DOHH2 (cell line): ENCODE results near the gene GLIPR1.

Source experiments
- H3F3A ChIP-seq: fragments of 200-600 bp; sonication (generic), shearing (Covaris generic); 2 replicates; pipeline ENCODE4 v1.6.0; 2016; ENCODE audit warnings: antibody characterized with exemption, mild to moderate bottlenecking; ENCODE audit not compliant: control insufficient read depth, insufficient read depth
- H3K27ac ChIP-seq: fragments of 200-600 bp; sonication (generic); 2 replicates; pipeline ENCODE4 v1.5.1; 2014; ENCODE audit warnings: low read depth, mild to moderate bottlenecking, low read length, moderate library complexity
- H3K27me3 ChIP-seq: fragments of 200-600 bp; sonication (generic); 2 replicates; pipeline ENCODE4 v1.6.1; 2014; ENCODE audit warnings: mild to moderate bottlenecking, low read length, mixed read lengths; ENCODE audit not compliant: control insufficient read depth
- H3K36me3 ChIP-seq: fragments of 200-600 bp; sonication (generic); 2 replicates; pipeline ENCODE4 v1.6.1; 2014; ENCODE audit warnings: mild to moderate bottlenecking, low read length, moderate library complexity, mixed read lengths; ENCODE audit not compliant: control insufficient read depth
- H3K4me1 ChIP-seq: fragments of 200-600 bp; sonication (generic); 2 replicates; pipeline ENCODE4 v1.6.1; 2014; ENCODE audit warnings: mild to moderate bottlenecking, low read length, mixed read lengths; ENCODE audit not compliant: control insufficient read depth
- H3K4me2 ChIP-seq: fragments of 200-600 bp; sonication (generic); 2 replicates; pipeline ENCODE4 v1.6.0; 2014; ENCODE audit warnings: mild to moderate bottlenecking, low read length, moderate library complexity
- H3K4me3 ChIP-seq: fragments of 200-600 bp; sonication (generic); 2 replicates; pipeline ENCODE4 v1.5.1; 2014; ENCODE audit warnings: mild to moderate bottlenecking, low read length, mixed read lengths
- H3K79me2 ChIP-seq: fragments of 200-600 bp; sonication (generic); 2 replicates; pipeline ENCODE4 v1.6.1; 2014; ENCODE audit warnings: mild to moderate bottlenecking, low read length, mixed read lengths; ENCODE audit not compliant: control insufficient read depth
- H3K9me2 ChIP-seq: fragments of 200-600 bp; sonication (generic); replicated peaks from 2 replicates; pipeline ENCODE4 v1.6.1; 2014; ENCODE audit warnings: mild to moderate bottlenecking, low read length, mixed read lengths; ENCODE audit not compliant: control insufficient read depth
- H3K9me3 ChIP-seq: fragments of 200-600 bp; sonication (generic); 2 replicates; pipeline ENCODE4 v1.6.1; 2014; ENCODE audit warnings: antibody characterized with exemption, low read length, mixed read lengths; ENCODE audit not compliant: control insufficient read depth, insufficient read depth
- H4K20me1 ChIP-seq: fragments of 200-600 bp; sonication (generic); 2 replicates; pipeline ENCODE4 v1.6.0; 2014; ENCODE audit warnings: low read depth, mild to moderate bottlenecking, antibody characterized with exemption, low read length, moderate library complexity; ENCODE audit not compliant: control insufficient read depth, insufficient read depth
- CTCF ChIP-seq: fragments of 200-600 bp; sonication (generic); IDR thresholded peaks from one replicate; pipeline ENCODE4 v1.5.1; 2014; ENCODE audit warnings: antibody characterized with exemption, mild to moderate bottlenecking, low read depth, low read length; ENCODE audit not compliant: poor library complexity, severe bottlenecking
- EZH2phosphoT487 ChIP-seq: fragments of 200-600 bp; sonication (generic); IDR thresholded peaks from 2 replicates; pipeline ENCODE4 v1.6.1; 2017; ENCODE audit warnings: borderline replicate concordance, mild to moderate bottlenecking, antibody characterized with exemption, low read length, moderate library complexity, mixed read lengths

Gene GLIPR1

DNA sequence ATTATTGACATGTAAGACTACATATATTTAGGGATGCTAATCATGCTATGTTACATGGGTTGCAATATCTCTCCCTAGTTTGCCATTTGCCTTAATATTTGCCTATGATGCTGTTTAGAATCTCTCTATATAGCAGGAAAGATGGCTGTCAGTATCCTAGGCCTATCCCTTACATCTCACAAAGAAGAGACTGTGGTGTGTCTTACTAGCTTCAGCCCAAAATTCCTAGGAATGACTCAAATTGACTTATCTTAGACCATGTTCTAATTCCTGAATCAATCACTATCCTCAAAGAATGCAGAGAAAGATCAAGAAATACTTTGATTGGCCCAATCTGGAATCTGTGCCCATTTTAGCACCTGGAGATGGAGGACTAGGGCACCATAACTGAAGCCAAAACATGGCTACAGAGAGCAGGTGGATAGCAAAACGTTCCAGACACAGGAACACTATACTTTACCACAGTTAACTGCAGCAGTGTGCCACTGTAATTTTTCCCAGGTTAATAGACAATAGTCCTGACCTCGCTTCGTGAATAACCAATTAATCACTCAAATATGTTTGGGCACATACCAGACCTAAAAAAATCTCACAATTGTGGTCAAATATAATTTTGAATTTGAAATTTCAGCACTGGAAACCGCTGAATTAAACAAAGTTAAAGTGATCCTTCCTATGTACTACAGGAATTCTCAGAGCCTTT, 32.7 kb upstream of the GLIPR1 start:
- TF ChIP-seq EZH2phosphoT487 (no peak), CTCF (no peak)
- H3K79me2 ChIP-seq: no peaks in the 10 kb centered on the region
- no peaks in the 10 kb centered on the region for H3K9me2 ChIP-seq
- H3K4me1 ChIP-seq: no peaks in the 10 kb centered on the region
- no peaks in the 10 kb centered on the region for H3K9me3 ChIP-seq
- H3K36me3 ChIP-seq: no peaks in the 10 kb centered on the region
- H3K27ac ChIP-seq: no peak overlapping the region
- H3K27me3 ChIP-seq: no peaks in the 10 kb centered on the region
- no peak overlapping the region for H3K4me3 ChIP-seq
- no peaks in the 10 kb centered on the region for H4K20me1 ChIP-seq
- no peak overlapping the region for H3K4me2 ChIP-seq
- H3F3A ChIP-seq: no peaks in the 10 kb centered on the region

DNA sequence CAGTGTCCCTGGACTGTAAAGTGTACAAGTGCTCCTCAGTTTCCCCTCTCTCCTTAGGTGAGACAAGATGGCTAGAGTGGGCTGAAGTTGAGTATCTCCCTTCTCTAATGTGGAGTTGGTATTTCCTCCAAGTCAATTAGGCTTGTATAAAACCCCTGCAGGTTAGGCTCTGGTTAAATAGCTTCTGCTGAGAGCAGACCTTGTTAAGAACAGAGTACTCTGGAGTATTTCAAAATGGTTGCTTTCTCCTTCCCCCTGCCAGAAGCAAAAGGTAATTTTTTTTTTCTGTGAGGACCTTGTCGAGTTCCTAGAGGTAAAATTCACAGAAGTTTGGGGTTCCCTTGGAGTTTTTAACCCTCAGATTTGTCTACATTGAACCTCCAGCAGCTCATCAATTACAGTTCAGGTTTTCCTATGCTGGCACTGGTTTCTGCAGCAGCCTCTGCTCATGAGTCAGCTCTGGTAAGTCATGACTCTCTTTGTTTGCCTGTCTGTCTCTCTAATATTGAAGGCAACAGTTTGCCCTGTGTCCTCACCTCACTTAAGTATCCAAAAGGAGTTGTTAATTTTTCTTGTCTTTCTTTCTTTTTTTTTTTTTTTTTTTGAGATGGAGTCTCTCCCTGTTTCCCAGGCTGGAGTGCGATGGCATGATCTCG, 27.8 kb upstream of the GLIPR1 start:
- TF ChIP-seq CTCF (no peak), EZH2phosphoT487 (no peak)
- no peak overlapping the region for H3K4me3 ChIP-seq
- no peak overlapping the region for H3K4me2 ChIP-seq
- no peaks in the 10 kb centered on the region for H4K20me1 ChIP-seq
- H3K9me2 ChIP-seq: no peaks in the 10 kb centered on the region
- H3K79me2 ChIP-seq: no peaks in the 10 kb centered on the region
- H3K27me3 ChIP-seq: no peaks in the 10 kb centered on the region
- H3K36me3 ChIP-seq: no peaks in the 10 kb centered on the region
- H3F3A ChIP-seq: no peaks in the 10 kb centered on the region
- H3K9me3 ChIP-seq: peaks cover 5% of the 10 kb centered on the region; the same call in 1 of the 2 replicates
- no peaks in the 10 kb centered on the region for H3K4me1 ChIP-seq
- H3K27ac ChIP-seq: no peak overlapping the region

- no peaks in the 10 kb centered on the region for H3K4me1 ChIP-seq
- no peaks in the 10 kb centered on the region for H3K9me2 ChIP-seq
- no peak overlapping the region for H3K4me2 ChIP-seq
- H3K27ac ChIP-seq: no peak overlapping the region
- no peaks in the 10 kb centered on the region for H3F3A ChIP-seq
- H3K79me2 ChIP-seq: no peaks in the 10 kb centered on the region
- TF ChIP-seq EZH2phosphoT487 (no peak), CTCF (no peak)
- H3K36me3 ChIP-seq: no peaks in the 10 kb centered on the region
- no peaks in the 10 kb centered on the region for H4K20me1 ChIP-seq
- peaks cover 8% of the 10 kb centered on the region; the same call in 1 of the 2 replicates for H3K9me3 ChIP-seq
- H3K27me3 ChIP-seq: no peaks in the 10 kb centered on the region
- no peak overlapping the region for H3K4me3 ChIP-seq
These were observed 24.7 kb upstream of the GLIPR1 start for GRCh38 chr12:75455839-75456238.
